A673 (cell line): ENCODE results near the gene MMP27.

Source experiments
- CTCF ChIP-seq: fragments of 300-800, 200-600 bp; sonication (generic); conservative IDR thresholded peaks from 2 replicates; pipeline ENCODE4 v1.5.1; 2017; ENCODE audit warnings: low read depth, mild to moderate bottlenecking, antibody characterized with exemption, low read length, moderate library complexity, mixed read lengths
- EZH2 ChIP-seq: fragments of 200-600 bp; sonication (generic); IDR thresholded peaks from 2 replicates; pipeline ENCODE4 v1.6.1; 2017; ENCODE audit warnings: borderline replicate concordance, low read depth, mild to moderate bottlenecking, mixed read lengths, antibody characterized with exemption, low read length; ENCODE audit not compliant: poor library complexity, severe bottlenecking

GRCh38 chr11:102753267-102753666 lies 47.7 kb upstream of the MMP27 start:
- TF ChIP-seq CTCF (no peak), EZH2 (no peak)
